Adipose tissue (tissue), 3 donors: ENCODE measurements around the gene AP5M1. TPM values are rescaled to one million over a fixed set of nuclear protein-coding genes. Genes with fewer than 3 reads are reported as not detected.
"Not testable (repeated sequence)": the region's sequence is repeated elsewhere in the genome, so short reads cannot be mapped to it uniquely, and the experiment has no call there.

Source experiments
- H3K27ac ChIP-seq: one replicate; pipeline ENCODE4 v1.5.1; 2013; ENCODE audit warnings: low read depth, low read length
- WGBS, 3 donors: extraction: QIAGEN DNeasy Blood & Tissue Kit; methylation state at CpG; one replicate each; pipeline ENCODE4 v1.1.7; 2013; 5-methylcytosine and 5-hydroxymethylcytosine counted together
- polyA plus RNA-seq, 3 donors: library from polyadenylated mRNA; stranded (reverse); fragments of 200-250 nt; gene quantifications; one replicate each; pipeline ENCODE4 v1.2.3, GENCODE V29; 2013
- donor health status: healthy with polysubstance abuse.
- donor health status: Bipolar disorder and iron deficiency.
- donor health status: healthy.

Gene AP5M1
- polyA plus RNA-seq, 3 donors = 6.0 to 12.1 (median 11.1) TPM

- H3K27ac ChIP-seq = not testable (repeated sequence)
- WGBS, 3 donors = 70 to 83% (median 75%) methylated on average over 26 to 34 of the region's 34 CpGs
Measured at GRCh38 chr14:57343545-57344297, 75.0 kb downstream of the AP5M1 start.

- H3K27ac ChIP-seq = no peak overlapping the region
- 80 to 83% (median 82%) methylated on average over 9 of the region's 9 CpGs for WGBS, 3 donors
Measured at GRCh38 chr14:57345106-57345505, 76.3 kb downstream of the AP5M1 start.

DNA sequence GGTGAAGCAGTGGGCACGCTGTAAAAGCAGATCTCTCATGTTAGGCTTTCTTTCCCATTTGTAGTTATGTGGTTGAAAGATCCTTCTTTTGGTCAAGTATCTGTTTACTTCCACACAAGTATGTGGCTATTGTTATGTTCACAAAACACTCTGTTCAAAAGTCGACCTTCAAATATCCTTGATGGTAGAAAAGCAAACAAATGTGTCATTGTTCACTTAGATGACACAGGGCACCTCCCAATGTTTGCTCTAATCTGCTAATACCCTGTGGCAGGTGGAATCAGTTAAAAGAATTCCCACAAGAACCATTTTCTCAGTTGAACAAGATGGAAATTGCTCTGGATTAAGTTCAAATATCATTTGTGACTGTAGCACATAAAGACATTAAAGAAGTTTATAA, 78.0 kb downstream of the AP5M1 start:
- no peak overlapping the region for H3K27ac ChIP-seq
- 39 to 50% (median 48%) methylated on average over 2 of the region's 2 CpGs for WGBS, 3 donors

Other genes starting within 250 kb of the AP5M1 start
- 10 to 100 TPM in 2 of 3 donors, 1 to 10 TPM in 1; 6.2 to 14.7 (median 12.7) TPM for gene EXOC5, start 66 bp upstream of the AP5M1 start, polyA plus RNA-seq
- 1 to 10 TPM; 3.9 to 6.4 (median 5.4) TPM for gene NAA30, start 121.6 kb downstream of the AP5M1 start, polyA plus RNA-seq
- 10 to 100 TPM in 1 of 3 donors, not detected in 2; 19.1 TPM for gene CCDC198, start 224.9 kb downstream of the AP5M1 start, polyA plus RNA-seq